ENCODE results near the gene RELT.

RELT gene

GRCh38 chr11:73347067-73347466, 29.1 kb upstream of the RELT start:
- FAIRE-seq, result no peak
- DNase-seq (ENCODE audit: low spot score), result no peak

DNA sequence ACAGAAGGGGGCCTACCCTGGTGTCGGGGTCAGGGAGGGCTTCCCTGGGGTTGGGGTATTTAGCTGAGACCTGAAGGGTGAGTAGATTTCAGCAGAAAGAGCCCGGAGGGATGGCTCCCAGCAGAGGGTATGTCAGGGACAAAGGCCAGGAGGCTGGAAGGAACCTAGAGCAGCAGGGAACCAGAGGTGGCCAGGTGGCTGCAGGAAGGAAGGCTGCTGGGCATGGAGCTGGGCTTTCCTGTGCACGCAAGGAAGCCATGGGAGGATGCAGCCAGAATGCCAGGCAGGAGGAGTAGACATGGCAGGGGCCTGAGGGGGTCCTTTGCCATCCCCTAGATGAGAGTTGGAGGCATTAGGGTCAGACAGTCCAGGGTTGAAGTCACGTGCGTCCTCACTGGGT, 27.4 kb upstream of the RELT start:
- no peak for FAIRE-seq
- no peak for DNase-seq (ENCODE audit: low spot score)

DNA sequence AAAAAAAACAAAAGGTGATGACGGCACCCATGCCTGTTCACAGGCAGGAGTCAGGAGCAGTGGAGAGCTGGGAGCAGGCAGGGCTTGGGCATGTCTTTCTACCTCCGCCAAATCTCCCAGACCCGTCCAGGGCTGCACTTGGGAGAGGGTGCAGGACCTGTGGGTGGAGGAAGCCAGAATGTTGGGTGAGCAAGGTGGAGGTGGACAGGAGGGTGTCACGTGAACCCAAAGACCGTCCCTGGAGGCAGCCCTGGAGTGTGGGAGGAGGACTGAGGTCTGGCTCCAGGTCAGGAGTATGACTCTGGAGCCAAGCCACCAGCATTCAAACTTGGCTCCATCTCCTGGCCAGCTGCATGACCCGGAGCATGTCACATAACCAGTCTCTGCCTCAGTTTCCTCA, 26.6 kb upstream of the RELT start:
- DNase-seq (ENCODE audit: low spot score), result no peak

DNA sequence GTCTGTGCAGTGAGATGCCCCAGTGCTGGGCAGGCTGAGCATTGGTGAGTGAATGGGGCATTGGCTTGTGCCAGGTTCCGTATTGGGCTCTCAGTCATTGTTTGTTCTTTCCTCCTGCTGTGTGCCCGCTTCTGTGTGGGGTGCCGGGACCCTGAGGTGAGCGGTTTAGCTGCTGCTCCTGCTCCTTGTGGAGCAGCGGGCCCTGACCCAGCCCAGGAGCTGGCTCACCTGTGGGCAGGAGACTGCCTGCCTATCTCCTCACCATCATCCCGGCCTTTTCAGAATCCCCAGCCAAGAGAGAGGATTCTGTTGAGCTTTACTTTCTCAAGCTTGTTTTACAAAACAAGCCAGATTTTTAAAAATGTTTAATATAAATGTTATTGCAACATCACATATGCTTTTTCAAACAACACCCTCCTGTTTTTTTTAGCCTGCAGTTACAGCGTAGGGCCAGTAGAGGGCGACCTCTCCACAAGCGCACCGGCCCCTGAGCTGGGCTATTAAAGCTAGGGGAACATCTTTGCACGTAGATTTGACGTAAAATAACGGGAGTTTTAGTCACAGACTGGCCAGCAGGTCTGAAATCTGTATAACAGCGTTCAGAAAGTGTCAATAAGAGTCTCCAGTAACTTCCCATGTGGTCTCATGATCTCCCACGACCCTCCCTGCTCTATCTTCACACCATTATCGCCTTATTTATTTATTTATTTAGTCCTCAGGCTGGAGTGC, 25.1 kb upstream of the RELT start:
- FAIRE-seq (peak; percentile 54), DNase-seq (ENCODE audit: low spot score) (peak; percentile 34)

More for the DNA sequence above, 26.6 kb upstream of the RELT start:
- no peak for FAIRE-seq

- DNase-seq (ENCODE audit: low spot score), result no peak
- FAIRE-seq, result no peak
Measured at GRCh38 chr11:73353422-73353821, 22.8 kb upstream of the RELT start.

- FAIRE-seq (no peak), DNase-seq (ENCODE audit: low spot score) (no peak)
Measured at GRCh38 chr11:73355109-73355508, 21.1 kb upstream of the RELT start.

DNA sequence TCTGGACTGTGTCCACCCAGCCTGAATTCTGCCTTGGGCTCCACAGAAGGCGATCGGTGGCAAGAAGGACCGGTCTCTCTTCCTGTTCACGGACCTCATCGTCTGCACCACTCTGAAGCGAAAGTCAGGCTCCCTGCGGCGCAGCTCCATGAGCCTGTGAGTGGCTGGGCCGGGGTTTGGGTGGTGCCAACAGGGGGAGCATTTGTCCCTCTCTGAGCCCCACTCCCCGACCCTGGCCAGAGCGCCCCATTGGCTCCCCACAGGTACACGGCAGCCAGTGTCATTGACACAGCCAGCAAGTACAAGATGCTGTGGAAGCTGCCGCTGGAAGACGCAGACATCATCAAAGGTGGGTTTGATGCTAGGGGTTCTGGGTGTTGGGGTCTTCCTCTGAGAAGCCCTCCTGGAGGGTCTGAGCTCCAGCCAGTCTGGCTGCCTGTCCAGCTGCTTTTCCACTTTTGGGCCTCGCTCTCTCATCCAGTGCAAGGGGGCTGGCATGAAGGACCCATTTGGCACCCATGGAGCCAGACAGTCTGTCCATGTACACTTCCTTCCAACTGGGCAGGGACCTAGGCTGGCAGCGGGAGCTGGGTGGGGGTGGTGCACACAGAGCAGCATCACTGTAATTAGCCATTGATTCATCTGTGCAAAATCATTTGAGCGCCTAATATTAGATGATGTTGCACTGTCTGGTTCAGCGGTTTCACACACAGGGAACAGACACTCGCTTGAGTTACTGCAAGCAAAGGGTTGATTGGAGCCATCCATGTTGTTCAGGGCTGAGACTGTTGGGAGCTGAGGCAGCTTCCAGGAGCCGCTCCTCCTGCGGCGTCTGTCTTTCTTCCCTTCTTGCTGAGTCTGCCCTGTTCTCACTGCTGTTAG, 19.0 kb upstream of the RELT start:
- FAIRE-seq (no peak), DNase-seq (ENCODE audit: low spot score) (no peak)

DNA sequence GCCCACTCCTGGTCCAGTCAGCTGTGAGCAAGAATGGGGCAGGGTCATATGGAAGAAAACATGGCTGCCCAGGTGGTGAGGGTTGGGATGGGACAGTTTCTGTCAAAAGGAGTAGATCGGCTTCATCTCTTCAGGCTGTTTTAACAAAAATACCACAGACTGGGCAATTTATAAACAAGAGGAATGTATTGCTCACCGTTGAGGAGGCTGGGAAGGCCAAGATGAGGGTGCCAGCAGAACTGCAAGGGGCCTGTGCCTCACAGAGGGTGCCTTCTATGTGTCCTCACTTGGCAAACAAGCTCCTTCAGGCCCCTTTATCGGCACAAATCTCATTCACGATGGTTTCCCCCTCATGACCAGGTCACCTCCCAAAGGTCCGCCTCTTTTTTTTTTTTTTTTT, 18.1 kb upstream of the RELT start:
- DNase-seq (ENCODE audit: low spot score), result no peak
- no peak for FAIRE-seq

DNA sequence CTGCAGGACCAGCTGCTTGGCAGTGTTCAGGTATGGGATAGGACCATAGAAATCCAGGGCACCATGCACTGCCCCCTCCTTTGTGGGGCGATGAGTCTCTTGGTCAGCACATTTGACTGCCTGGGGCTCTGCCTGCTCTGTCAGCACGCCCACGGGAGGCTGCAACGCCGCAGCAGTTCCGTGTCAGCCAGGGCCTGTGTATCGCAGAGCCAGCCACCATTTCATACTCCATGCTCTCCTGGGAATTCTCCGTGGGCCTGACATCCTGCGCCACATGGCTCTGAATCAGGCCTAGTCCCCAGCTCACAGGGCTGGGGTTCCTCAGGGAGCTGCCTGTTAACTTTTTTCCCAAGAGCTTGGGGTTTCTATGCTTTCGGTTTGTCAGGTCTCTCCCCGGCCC, 16.9 kb upstream of the RELT start:
- FAIRE-seq, result no peak
- no peak for DNase-seq (ENCODE audit: low spot score)

- no peak for FAIRE-seq
- no peak for DNase-seq (ENCODE audit: low spot score)
Measured at GRCh38 chr11:73359930-73360742, 16.1 kb upstream of the RELT start.

DNA sequence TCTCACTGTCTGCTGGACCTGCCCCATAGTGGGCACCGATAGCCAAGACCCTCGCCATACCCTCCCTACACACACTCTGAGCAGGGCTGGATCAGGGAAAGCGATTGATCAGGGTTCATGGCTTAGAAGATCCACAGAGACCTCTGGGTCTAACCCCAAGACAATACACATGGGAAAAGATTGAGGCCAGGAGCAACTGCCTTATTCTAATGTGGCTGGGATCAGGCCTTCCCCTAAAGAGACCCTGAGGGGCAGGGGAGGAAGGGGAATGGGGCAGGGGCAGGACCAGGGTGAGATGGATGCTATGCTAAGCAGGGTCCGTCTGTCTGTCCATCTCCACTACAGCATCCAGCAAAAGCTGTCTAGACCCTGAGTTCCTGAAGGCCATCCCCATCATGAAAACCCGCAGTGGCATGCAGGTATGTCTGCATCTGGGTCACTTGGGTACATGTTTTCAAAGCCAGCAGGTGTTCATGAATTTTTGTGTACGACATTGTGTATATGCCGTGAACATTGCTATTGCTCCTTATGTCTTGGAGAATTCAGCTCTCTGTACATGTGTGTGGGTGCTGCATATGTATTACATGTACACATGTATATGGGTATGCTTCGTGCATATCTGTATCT, 15.3 kb upstream of the RELT start:
- FAIRE-seq, result no peak

DNA sequence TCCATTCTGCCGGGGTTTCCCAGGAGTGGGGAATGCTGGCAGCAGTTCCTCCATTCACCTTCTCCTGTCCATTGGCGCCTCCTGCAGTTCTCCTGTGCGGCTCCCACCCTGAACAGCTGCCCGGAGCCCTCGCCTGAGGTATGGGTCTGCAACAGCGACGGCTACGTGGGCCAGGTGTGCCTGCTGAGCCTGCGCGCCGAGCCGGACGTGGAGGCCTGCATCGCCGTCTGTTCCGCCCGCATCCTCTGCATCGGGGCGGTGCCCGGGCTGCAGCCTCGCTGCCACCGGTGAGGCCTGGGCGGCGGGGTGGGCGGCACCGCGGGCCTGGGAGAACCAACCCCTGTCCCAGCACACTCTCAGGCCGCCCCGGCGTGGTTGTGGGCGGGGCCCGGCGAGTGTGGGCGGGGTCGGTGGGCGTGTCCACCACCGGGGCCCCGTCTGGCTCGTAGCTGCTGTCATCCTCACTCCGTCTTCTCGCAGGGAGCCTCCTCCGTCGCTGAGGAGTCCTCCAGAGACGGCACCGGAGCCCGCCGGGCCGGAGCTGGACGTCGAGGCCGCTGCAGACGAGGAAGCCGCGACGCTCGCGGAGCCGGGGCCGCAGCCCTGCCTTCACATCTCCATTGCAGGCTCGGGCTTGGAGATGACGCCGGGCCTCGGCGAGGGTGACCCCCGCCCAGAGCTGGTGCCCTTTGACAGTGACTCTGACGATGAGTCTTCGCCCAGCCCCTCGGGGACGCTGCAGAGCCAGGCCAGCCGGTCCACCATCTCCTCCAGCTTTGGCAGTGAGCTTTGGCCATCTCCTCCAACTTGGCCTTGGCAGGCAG, 14.0 kb upstream of the RELT start:
- no peak for FAIRE-seq
- DNase-seq (ENCODE audit: low spot score), result no peak

More for the DNA sequence above, 15.3 kb upstream of the RELT start:
- no peak for DNase-seq (ENCODE audit: low spot score)

- no peak for FAIRE-seq
Measured at GRCh38 chr11:73363147-73363546, 13.1 kb upstream of the RELT start.

GRCh38 chr11:73365352-73366264, 10.6 kb upstream of the RELT start:
- FAIRE-seq, result no peak

More at GRCh38 chr11:73363147-73363546, 13.1 kb upstream of the RELT start:
- no peak for DNase-seq (ENCODE audit: low spot score)

DNA sequence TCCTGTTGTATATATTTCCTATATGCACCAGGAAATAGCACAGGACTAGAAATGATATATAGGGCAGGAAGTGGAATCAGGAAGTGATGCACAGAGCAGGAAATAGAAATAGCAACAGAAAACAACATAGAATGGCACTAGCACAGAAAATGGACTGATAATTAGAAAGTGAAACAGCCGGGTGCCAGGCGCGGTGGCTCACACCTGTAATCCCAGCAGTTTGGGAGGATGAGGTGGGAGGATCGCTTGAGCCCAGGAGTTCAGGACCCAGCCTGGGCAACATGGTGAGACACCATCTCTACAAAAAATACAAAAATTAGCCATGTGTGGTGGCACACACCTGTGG, 10.0 kb upstream of the RELT start:
- FAIRE-seq (no peak), DNase-seq (ENCODE audit: low spot score) (no peak)

More at GRCh38 chr11:73365352-73366264, 10.6 kb upstream of the RELT start:
- DNase-seq (ENCODE audit: low spot score), result no peak

- no peak for FAIRE-seq
- no peak for DNase-seq (ENCODE audit: low spot score)
Measured at GRCh38 chr11:73366953-73367352, 9.2 kb upstream of the RELT start.

DNA sequence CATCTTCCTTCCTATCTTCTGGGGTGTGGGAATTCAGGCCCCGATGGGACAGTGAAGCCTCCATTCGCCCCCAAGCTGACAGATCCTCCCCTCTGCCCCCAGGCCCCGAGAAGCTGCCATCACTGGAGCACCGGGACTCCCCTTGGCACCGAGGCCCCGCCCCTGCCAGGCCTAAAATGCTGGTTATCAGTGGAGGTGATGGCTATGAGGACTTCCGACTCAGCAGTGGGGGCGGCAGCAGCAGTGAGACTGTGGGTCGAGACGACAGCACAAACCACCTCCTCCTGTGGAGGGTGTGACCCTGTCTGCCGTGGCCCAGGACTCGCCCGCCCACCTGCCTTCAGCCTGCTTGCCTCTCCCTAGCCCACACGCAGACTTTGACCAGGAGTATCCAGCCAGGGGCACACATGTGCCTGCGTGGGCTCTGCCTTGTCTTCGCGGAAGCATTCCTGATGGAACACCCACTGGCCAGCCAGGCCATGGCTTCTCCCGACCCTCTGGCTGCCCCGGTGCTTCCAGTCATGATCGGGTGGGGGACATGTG, 8.6 kb upstream of the RELT start:
- DNase-seq (ENCODE audit: low spot score) (no peak), FAIRE-seq (no peak)

GRCh38 chr11:73372375-73372993, 3.7 kb upstream of the RELT start:
- FAIRE-seq (no peak), DNase-seq (ENCODE audit: low spot score) (peak; percentile 10)

GRCh38 chr11:73374151-73374550, 2.0 kb upstream of the RELT start:
- DNase-seq (ENCODE audit: low spot score), result no peak
- no peak for FAIRE-seq

Measured in RCC 7860 (cell line).